Ovary (tissue), 9 donors: Measurements from ENCODE around the gene NTRK3. TPM values are rescaled to one million over a fixed set of nuclear protein-coding genes. Genes with fewer than 3 reads are reported as not detected.
A peak's percentile ranks its signal among the peaks of the same experiment; 100 is the strongest.

ENCODE experiments used
- DNase-seq, 5 donors: peaks; one replicate each; pipeline ENCODE4 v3.0.0-alpha.2; 2019 to 2020
- H3K27ac ChIP-seq, 2 donors: fragments of 200-600 bp; one replicate each; pipeline versions ENCODE4 v1.5.1 to v1.8.0; 2019 to 2022
- H3K27me3 ChIP-seq: fragments of 200-600 bp; one replicate; pipeline ENCODE4 v1.8.0; 2022
- H3K36me3 ChIP-seq: fragments of 200-600 bp; sonication (generic); one replicate; pipeline ENCODE4 v1.5.1; 2019
- H3K4me1 ChIP-seq: one replicate; pipeline ENCODE4 v1.8.1; 2013; ENCODE audit warnings: mild to moderate bottlenecking, moderate library complexity; ENCODE audit not compliant: insufficient read depth
- H3K4me3 ChIP-seq: fragments of 200-600 bp; sonication (generic); one replicate; pipeline ENCODE4 v1.5.1; 2017
- H3K9me3 ChIP-seq, 2 donors: fragments of 200-600 bp in 1 of 2; sonication (generic) in 1 of 2; one replicate each; pipeline versions ENCODE4 v1.5.1 to v1.8.1; 2013 to 2019; ENCODE audit warnings: mild to moderate bottlenecking in 1 of 2, moderate library complexity in 1 of 2
- CTCF ChIP-seq, 3 donors: fragments of 450-650 bp in 2 of 3; fragments of 200-600 bp in 1 of 3; IDR thresholded peaks; one replicate each; pipeline versions ENCODE4 v1.5.1 to v1.8.0; 2016 to 2022; ENCODE audit warnings: antibody characterized with exemption in 3 of 3, mild to moderate bottlenecking in 1 of 3
- EP300 ChIP-seq: sonication (generic); formaldehyde crosslinking; IDR thresholded peaks from one replicate; pipeline ENCODE4 v1.6.1; 2017; ENCODE audit warnings: antibody characterized with exemption
- POLR2A ChIP-seq: fragments of 450-650 bp; IDR thresholded peaks from one replicate; pipeline ENCODE4 v1.6.1; 2017; ENCODE audit warnings: antibody characterized with exemption, mild to moderate bottlenecking, moderate library complexity
- WGBS, 3 donors: extraction: QIAGEN DNeasy Blood & Tissue Kit in 1 of 3; methylation state at CpG; one replicate each; pipeline versions ENCODE4 v1.1.5 to v1.1.7; 2013 to 2017; 5-methylcytosine and 5-hydroxymethylcytosine counted together
- intact Hi-C, 4 donors: fragments of 100-400 bp; cut with DNase I; formaldehyde crosslinking; loops; one replicate each; pipeline versions ENCODE4 v1.11.0 to v1.15.1; 2022 to 2023
- polyA plus RNA-seq, 2 donors: library from polyadenylated mRNA; stranded (reverse); fragments of 200-250 nt in 1 of 2; fragments of 350-450 nt in 1 of 2; fragmentation: Illumina TruSeq in 1 of 2; extraction: RNeasy Lipid Tissue Mini Kit (QIAGEN cat#74804) in 1 of 2; gene quantifications; one replicate each; pipeline ENCODE4 v1.2.3, GENCODE V29; 2013 to 2014
- total RNA-seq, 7 donors: library from RNA; depleted of rRNA in 2 of 7; stranded (reverse); fragments of >200 nt in 2 of 7; fragmentation: NEBNext Ultra II Directional in 3 of 7; extraction: Animal tissue kit (Norgen Biotek cat#: 25700) in 3 of 7; gene quantifications; one replicate each; pipeline versions ENCODE4 v1.1.0 to v1.2.4, GENCODE V29; 2016 to 2023
- donor health status: DM: no; HTN: no; CAD: no; lungs with moderate emphysema.
- donor health status: DM: no; HTN: no; CAD: no.
- donor health status: Bipolar disorder and iron deficiency.
- donor health status: DM: yes; HTN: yes; CAD: no.
- donor health status: DM: no; HTN: no; CAD: no.
- donor health status: DM: yes; HTN: yes; CAD: no.

NTRK3 gene
- total and polyA plus RNA-seq, 9 donors = 0.77 to 14.6 (median 2.7) TPM

- intact Hi-C loops = no loop called here
- Histone ChIP-seq H3K27me3 (no peaks in the 10 kb centered on the region), H3K36me3 (no peaks in the 10 kb centered on the region), H3K27ac (no peak overlapping the region), H3K4me3 (no peak overlapping the region), H3K9me3 (no peaks in the 10 kb centered on the region), H3K4me1 (no peaks in the 10 kb centered on the region)
- WGBS, 3 donors = 27 to 42% (median 35%) methylated on average over 3 of the region's 3 CpGs
- no peak for DNase-seq
- TF ChIP-seq POLR2A (no peak), CTCF (IDR thresholded peaks at IDR 0.05) (no peak), EP300 (no peak)
Observed at GRCh38 chr15:88104357-88104756, 152.2 kb downstream of the NTRK3 start.

- Histone ChIP-seq H3K27ac (no peak overlapping the region), H3K4me3 (no peak overlapping the region), H3K9me3 (no peaks in the 10 kb centered on the region), H3K4me1 (no peaks in the 10 kb centered on the region), H3K36me3 (no peaks in the 10 kb centered on the region), H3K27me3 (no peaks in the 10 kb centered on the region)
- DNase-seq = no peak
- intact Hi-C loops = no loop called here
- 92 to 93% (median 93%) methylated on average over 2 of the region's 2 CpGs for WGBS, 3 donors
- TF ChIP-seq POLR2A (no peak), CTCF (IDR thresholded peaks at IDR 0.05) (no peak), EP300 (no peak)
Observed at GRCh38 chr15:88100181-88100580, 156.4 kb downstream of the NTRK3 start.

GRCh38 chr15:88098361-88098760 lies 158.2 kb downstream of the NTRK3 start:
- H3K36me3 ChIP-seq = no peaks in the 10 kb centered on the region
- H3K9me3 ChIP-seq = no peaks in the 10 kb centered on the region
- no peak for TF ChIP-seq CTCF (IDR thresholded peaks at IDR 0.05)
- TF ChIP-seq POLR2A = no peak
- TF ChIP-seq EP300 = no peak
- intact Hi-C loops = no loop called here
- H3K27ac ChIP-seq = no peak overlapping the region
- H3K27me3 ChIP-seq = no peaks in the 10 kb centered on the region
- no peak overlapping the region for H3K4me3 ChIP-seq
- peak in 2 of 5 donors; percentile 12 to 18 for DNase-seq
- WGBS, 3 donors = 19 to 53% (median 50%) methylated on average over 10 of the region's 10 CpGs
- no peaks in the 10 kb centered on the region for H3K4me1 ChIP-seq

GRCh38 chr15:88091444-88092016 lies 165.0 kb downstream of the NTRK3 start:
- TF ChIP-seq POLR2A (no peak), EP300 (no peak), CTCF (IDR thresholded peaks at IDR 0.05) (no peak)
- H3K4me1 ChIP-seq = no peaks in the 10 kb centered on the region
- no peak overlapping the region for H3K27ac ChIP-seq
- H3K27me3 ChIP-seq = no peaks in the 10 kb centered on the region
- DNase-seq = no peak
- intact Hi-C loops = no loop called here
- 85 to 95% (median 89%) methylated on average over 3 of the region's 3 CpGs for WGBS, 3 donors
- H3K4me3 ChIP-seq = no peak overlapping the region
- H3K36me3 ChIP-seq = no peaks in the 10 kb centered on the region
- H3K9me3 ChIP-seq = no peaks in the 10 kb centered on the region
